Subcutaneous adipose tissue (tissue), 4 donors: ENCODE measurements around the gene NEGR1. TPM values are rescaled to one million over a fixed set of nuclear protein-coding genes. Genes with fewer than 3 reads are reported as not detected.

Experiments
- CTCF ChIP-seq: fragments of 450-650 bp; IDR thresholded peaks from one replicate; pipeline ENCODE4 v1.5.1; 2016; ENCODE audit warnings: low read depth, mild to moderate bottlenecking, control low read depth, antibody characterized with exemption, moderate library complexity
- total RNA-seq, 4 donors: library from RNA; depleted of rRNA; stranded (reverse); fragments of >200 nt; gene quantifications; one replicate each; pipeline ENCODE4 v1.1.0, GENCODE V29; 2016

Gene NEGR1
- total RNA-seq, 4 donors from 2014 or later, result 18.6 to 42.9 (median 35.3) TPM

- TF ChIP-seq CTCF, result no peak
Observed at GRCh38 chr1:71829346-71829745, 453.0 kb downstream of the NEGR1 start.

- TF ChIP-seq CTCF, result no peak
Observed at GRCh38 chr1:71828431-71829012, 453.8 kb downstream of the NEGR1 start.

GRCh38 chr1:71823708-71824305, 458.5 kb downstream of the NEGR1 start:
- TF ChIP-seq CTCF, result no peak

GRCh38 chr1:71817028-71817427, 465.3 kb downstream of the NEGR1 start:
- TF ChIP-seq CTCF, result no peak

GRCh38 chr1:71809085-71809484, 473.3 kb downstream of the NEGR1 start:
- TF ChIP-seq CTCF, result no peak

GRCh38 chr1:71804140-71804539, 478.2 kb downstream of the NEGR1 start:
- TF ChIP-seq CTCF, result no peak

GRCh38 chr1:71796006-71796405, 486.3 kb downstream of the NEGR1 start:
- no peak for TF ChIP-seq CTCF
